ENCODE results near the gene AK9. TPM values are rescaled to one million over a fixed set of nuclear protein-coding genes. Genes with fewer than 3 reads are reported as not detected.

The AK9 gene
- total RNA-seq, 1 experiment from 2014 or later, result 2.6 TPM

- Histone ChIP-seq H3K9me3 (ENCODE audit: low read depth, low read length, poor library complexity, severe bottlenecking) (no peaks in the 10 kb centered on the region), H3K27me3 (replicated peaks; ENCODE audit: insufficient read depth, low read depth, low read length, poor library complexity) (no peaks in the 10 kb centered on the region), H3K36me3 (ENCODE audit: insufficient read depth, low read length, poor library complexity, severe bottlenecking) (no peaks in the 10 kb centered on the region), H3K4me3 (ENCODE audit: low read depth, low read length, poor library complexity, severe bottlenecking) (no peak overlapping the region), H3K27ac (ENCODE audit: low read depth, low read length, poor library complexity, severe bottlenecking) (no peak overlapping the region), H3K4me1 (ENCODE audit: insufficient read depth, low read length, poor library complexity, severe bottlenecking) (peaks cover 12% of the 10 kb centered on the region)
- no peak for DNase-seq (ENCODE audit: low spot score)
- intact Hi-C loops (cut with micrococcal nuclease; ENCODE audit: unreplicated experiment), result no loop called here
- ChIA-PET POLR2A (ENCODE audit: low non-redundant PET) (no interaction called here), CTCF (no interaction called here)
- BruUV-seq (replicated peaks), result no TSS peak
- TF ChIP-seq CTCF (conservative IDR thresholded peaks at IDR 0.05; ENCODE audit: low read depth, low read length) (no peak), EZH2 (IDR thresholded peaks at IDR 0.05; ENCODE audit: borderline replicate concordance, low read depth, low read length, poor library complexity, severe bottlenecking) (no peak)
Measured at GRCh38 chr6:109451376-109451775, 239.6 kb downstream of the AK9 start.

DNA sequence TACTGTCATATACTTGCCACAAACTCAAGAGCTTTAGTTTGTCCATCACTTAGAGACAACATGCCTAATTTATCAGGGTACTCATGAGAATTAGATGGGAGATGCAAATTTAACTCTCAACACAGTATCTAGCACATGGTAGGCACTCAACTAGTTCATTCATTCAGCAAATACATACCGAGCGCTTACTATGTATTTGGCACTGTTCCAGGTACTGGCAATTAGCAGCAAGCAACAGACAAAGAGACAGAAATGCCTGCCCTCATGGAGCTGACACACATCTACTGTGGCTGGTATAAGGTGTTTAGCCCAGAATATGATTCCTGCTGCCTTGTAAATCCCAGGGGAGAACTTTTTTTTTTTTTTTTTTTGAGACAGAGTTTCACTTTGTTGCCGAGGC is 240.2 kb downstream of the AK9 start:
- POLR2A ChIA-PET (ENCODE audit: low non-redundant PET), result no interaction called here
- no peak for TF ChIP-seq EZH2 (IDR thresholded peaks at IDR 0.05; ENCODE audit: borderline replicate concordance, low read depth, low read length, poor library complexity, severe bottlenecking)
- no peak for TF ChIP-seq CTCF (conservative IDR thresholded peaks at IDR 0.05; ENCODE audit: low read depth, low read length)
- Histone ChIP-seq H3K4me1 (ENCODE audit: insufficient read depth, low read length, poor library complexity, severe bottlenecking) (peaks cover 9% of the 10 kb centered on the region), H3K9me3 (ENCODE audit: low read depth, low read length, poor library complexity, severe bottlenecking) (no peaks in the 10 kb centered on the region), H3K27ac (ENCODE audit: low read depth, low read length, poor library complexity, severe bottlenecking) (no peak overlapping the region), H3K27me3 (replicated peaks; ENCODE audit: insufficient read depth, low read depth, low read length, poor library complexity) (no peaks in the 10 kb centered on the region), H3K4me3 (ENCODE audit: low read depth, low read length, poor library complexity, severe bottlenecking) (no peak overlapping the region), H3K36me3 (ENCODE audit: insufficient read depth, low read length, poor library complexity, severe bottlenecking) (no peaks in the 10 kb centered on the region)
- BruUV-seq (replicated peaks), result no TSS peak
- intact Hi-C loops (cut with micrococcal nuclease; ENCODE audit: unreplicated experiment), result no loop called here
- CTCF ChIA-PET, result no interaction called here
- DNase-seq (ENCODE audit: low spot score), result no peak

DNA sequence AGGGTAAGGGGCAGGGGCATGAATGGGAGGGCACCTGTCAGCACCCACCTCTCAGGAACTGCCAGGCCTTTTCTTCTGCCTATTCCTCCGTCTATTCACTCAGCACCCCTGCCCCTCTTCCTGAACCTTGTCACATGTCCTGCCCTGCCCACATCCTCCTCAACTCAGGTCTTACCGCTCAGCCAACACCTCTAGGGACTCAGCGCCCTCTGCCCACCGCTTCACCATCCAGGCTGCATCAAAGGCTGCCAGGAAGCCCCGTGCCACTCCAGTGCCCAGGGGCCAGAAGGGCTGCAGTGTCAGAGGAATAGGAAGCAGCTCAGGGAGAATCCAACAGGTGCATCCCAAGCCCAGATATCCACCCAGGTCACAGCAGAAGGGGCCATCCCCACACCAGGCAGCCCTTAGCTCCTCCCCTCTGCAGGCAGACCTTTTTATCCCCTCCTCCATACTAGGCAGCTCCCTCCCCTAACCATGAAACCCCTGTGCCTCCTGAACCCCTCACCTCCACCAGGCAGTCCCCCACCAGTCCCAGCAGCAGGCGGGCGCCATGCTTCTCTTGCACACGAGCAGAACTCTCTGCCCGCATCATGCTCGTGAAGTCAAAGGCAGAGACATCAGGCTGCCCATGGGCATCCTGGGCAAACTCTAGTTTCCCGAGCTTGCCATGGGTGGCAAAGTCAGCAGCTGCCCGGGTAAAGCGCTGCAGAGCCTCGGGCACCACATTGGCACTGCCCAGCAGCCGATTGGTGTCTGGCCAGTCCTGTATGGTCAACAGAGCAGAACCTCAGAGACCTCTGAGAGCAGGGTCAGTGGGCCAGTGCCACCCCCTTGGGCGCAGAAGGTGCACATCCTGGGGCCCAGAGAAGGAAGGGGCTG is 241.0 kb downstream of the AK9 start:
- POLR2A ChIA-PET (ENCODE audit: low non-redundant PET), result no interaction called here
- intact Hi-C loops (cut with micrococcal nuclease; ENCODE audit: unreplicated experiment), result no loop called here

More for the DNA sequence above, 241.0 kb downstream of the AK9 start:
- no peak overlapping the region for H3K27ac ChIP-seq (ENCODE audit: low read depth, low read length, poor library complexity, severe bottlenecking)
- CTCF ChIA-PET, result no interaction called here
- no peaks in the 10 kb centered on the region for H3K36me3 ChIP-seq (ENCODE audit: insufficient read depth, low read length, poor library complexity, severe bottlenecking)
- no peak for DNase-seq (ENCODE audit: low spot score)
- no peaks in the 10 kb centered on the region for H3K9me3 ChIP-seq (ENCODE audit: low read depth, low read length, poor library complexity, severe bottlenecking)
- peaks cover 9% of the 10 kb centered on the region for H3K4me1 ChIP-seq (ENCODE audit: insufficient read depth, low read length, poor library complexity, severe bottlenecking)
- TF ChIP-seq CTCF (conservative IDR thresholded peaks at IDR 0.05; ENCODE audit: low read depth, low read length) (no peak), EZH2 (IDR thresholded peaks at IDR 0.05; ENCODE audit: borderline replicate concordance, low read depth, low read length, poor library complexity, severe bottlenecking) (no peak)
- H3K27me3 ChIP-seq (replicated peaks; ENCODE audit: insufficient read depth, low read depth, low read length, poor library complexity), result no peaks in the 10 kb centered on the region
- no TSS peak for BruUV-seq (replicated peaks)
- H3K4me3 ChIP-seq (ENCODE audit: low read depth, low read length, poor library complexity, severe bottlenecking), result no peak overlapping the region

Data from A673 (cell line).